GM12892 (cell line): ENCODE measurements around the gene OCA2.
"Not testable (repeated sequence)": the region's sequence is repeated elsewhere in the genome, so short reads cannot be mapped to it uniquely, and the experiment has no call there.

ENCODE experiments used
- DNase-seq: peaks from one replicate; pipeline ENCODE4 v3.0.0; 2011; ENCODE audit not compliant: insufficient read length
- FAIRE-seq: peaks from 2 replicates; lab custom pipeline; 2011; peaks lifted over from hg19 to GRCh38; lab: Jason Lieb, UNC
- POLR2A ChIP-seq: IDR thresholded peaks from 2 replicates; pipeline ENCODE4 v1.6.1; 2011; ENCODE audit warnings: low read depth, low read length, control low read depth
- POLR2AphosphoS5 ChIP-seq: IDR thresholded peaks from 2 replicates; pipeline ENCODE4 v1.6.1; 2011; ENCODE audit warnings: low read depth, low read length, control low read depth
- TAF1 ChIP-seq: IDR thresholded peaks from 2 replicates; pipeline ENCODE4 v1.6.1; 2011; ENCODE audit warnings: low read depth, mild to moderate bottlenecking, control low read depth, low read length, borderline replicate concordance

The OCA2 gene

DNA sequence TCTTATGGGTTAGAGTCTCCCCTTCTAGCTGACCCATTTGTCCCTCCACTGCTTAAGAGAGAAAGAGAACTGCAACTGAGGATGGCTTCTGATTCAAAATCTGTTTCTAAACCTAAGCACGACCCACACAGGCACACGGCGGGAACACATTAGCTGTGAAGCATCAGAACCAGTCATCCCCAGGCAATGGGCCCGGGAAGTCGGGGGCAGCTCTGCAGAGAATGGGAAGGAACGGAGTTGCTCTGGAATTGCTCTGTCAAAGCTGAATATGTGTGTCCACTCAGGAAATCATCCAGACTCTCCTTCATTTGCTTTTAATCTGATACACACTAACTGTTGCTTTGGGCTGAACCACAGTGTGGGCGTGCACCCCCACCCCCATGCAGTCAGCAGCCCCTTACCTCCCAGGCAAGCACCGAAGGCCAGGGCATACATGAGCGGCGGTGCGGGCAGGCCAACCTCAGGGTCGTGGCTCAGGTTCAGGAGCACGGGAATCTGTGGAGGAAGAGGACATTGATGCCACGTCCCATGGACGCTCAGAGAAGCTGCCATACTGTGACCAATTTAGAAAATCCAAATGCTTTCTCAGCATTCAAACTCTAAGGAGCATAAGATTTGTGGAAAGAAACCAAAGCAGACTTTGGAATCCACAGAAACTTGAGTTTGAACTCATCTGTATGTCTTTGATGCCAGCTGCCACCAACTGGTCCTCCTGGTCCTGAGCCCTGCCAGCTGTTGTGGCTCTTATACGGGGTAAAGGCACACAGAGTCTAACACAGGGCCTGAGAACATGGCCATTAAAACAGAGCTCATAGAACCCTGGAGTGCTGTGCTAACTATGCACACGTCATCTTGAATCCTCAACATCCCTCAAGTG lies 247.9 kb downstream of the OCA2 start:
- FAIRE-seq (no peak), DNase-seq (no peak)
- TF ChIP-seq POLR2A: no peak
- TF ChIP-seq POLR2AphosphoS5: no peak
- TF ChIP-seq TAF1: no peak

GRCh38 chr15:27850050-27850449 lies 249.1 kb downstream of the OCA2 start:
- FAIRE-seq (no peak), DNase-seq (no peak)
- TF ChIP-seq POLR2A (no peak), POLR2AphosphoS5 (no peak), TAF1 (no peak)

- not testable (repeated sequence) for DNase-seq, FAIRE-seq
Observed at GRCh38 chr15:27848936-27849335, 250.2 kb downstream of the OCA2 start.

GRCh38 chr15:27847775-27848710 lies 251.1 kb downstream of the OCA2 start:
- no peak for FAIRE-seq
- no peak for TF ChIP-seq POLR2AphosphoS5
- TF ChIP-seq TAF1: no peak
- no peak for DNase-seq

GRCh38 chr15:27846722-27847395 lies 252.3 kb downstream of the OCA2 start:
- DNase-seq (no peak), FAIRE-seq (no peak)
- TF ChIP-seq POLR2A (no peak), POLR2AphosphoS5 (no peak), TAF1 (no peak)

DNA sequence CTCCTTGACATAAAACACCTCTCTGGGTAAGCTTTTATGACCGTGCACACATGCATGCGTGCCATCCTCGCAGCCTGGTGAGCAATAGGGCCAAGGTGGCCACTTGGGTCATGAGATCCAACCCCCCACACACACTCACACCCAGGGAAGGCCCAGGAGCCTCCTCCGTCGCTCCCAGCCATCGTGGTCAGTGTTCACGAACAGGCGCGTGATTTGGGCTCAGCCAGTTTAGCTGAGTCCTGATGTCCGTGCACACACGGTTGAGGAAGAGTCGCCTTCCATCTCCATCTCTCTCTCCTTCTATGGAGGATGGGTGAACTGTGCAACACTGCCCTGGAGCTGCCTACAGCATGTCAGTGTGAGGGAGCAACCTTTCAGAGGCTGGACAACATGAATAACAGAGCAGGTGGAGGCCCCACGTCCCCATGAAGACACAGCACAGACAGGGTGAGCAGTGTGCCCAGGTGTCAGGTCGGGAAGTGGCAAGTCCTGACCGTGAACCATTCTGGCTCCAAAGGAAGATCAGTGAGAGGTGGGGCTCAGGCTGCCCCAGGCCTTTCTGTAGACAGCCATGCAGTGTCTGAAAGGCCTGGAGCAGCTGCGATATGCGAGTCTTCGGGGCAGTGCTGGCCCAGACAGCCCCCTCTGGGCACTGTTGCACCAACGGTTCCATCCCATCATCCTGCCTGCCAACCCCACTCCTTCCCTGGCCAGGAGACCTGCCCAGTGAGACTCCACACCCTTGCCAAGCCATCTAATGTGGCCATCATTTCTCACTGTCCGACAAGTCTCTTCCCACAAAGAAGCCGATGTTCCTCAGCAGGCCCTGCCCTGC lies 253.4 kb downstream of the OCA2 start:
- FAIRE-seq (no peak), DNase-seq (no peak)
- TF ChIP-seq POLR2A: no peak
- TF ChIP-seq POLR2AphosphoS5: no peak
- TF ChIP-seq TAF1: no peak

DNA sequence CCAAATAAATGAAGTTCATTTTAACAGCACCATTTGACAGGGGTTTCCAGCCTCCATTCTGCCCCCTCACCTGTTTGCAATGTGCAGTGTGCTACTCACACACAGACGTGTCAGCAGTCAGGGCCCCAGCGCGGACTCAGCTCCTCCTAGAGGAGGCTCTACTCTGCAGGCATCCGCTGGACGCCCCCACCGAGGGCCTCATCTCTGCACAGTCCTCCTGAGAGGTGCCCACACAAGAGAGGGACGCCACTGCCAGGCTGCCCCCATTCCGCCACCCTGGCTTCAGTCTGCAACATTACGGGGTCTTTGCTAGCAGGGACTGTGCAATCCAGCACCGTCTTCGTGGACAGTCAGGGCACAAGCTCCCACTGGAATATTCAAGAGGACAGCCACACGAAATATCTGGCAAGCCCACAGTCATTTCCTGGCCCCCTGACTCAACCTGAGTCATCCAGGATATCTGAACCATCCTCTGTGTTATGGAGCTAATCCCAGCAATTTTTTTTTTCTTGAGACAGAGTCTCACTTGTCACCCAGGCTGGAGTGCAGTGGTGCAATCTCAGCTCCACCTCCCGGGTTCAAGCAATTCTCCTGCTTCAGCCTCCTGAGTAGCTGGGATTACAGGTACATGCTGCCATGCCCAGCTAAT lies 255.0 kb downstream of the OCA2 start:
- TF ChIP-seq POLR2A (no peak), POLR2AphosphoS5 (no peak), TAF1 (no peak)
- FAIRE-seq (no peak), DNase-seq (no peak)

DNA sequence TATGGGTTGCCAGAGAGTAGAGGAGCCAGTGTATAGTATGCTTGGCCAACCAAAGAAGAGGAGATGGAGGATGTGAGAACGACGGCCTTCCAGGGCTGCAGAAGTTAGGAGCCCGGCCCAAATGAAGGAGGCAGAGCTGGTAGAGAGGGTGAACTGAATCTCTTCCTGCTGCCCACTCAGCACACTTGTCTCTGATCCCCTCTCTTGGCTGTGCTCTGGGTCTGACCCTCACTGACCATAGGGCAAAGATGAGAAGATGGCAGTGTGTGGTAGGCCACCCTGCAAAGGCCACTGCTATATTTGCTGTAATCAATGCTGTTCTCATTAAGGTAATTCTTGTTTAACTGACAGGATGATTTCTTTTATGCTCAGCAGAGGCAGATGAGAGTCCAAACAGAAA lies 256.0 kb downstream of the OCA2 start:
- TF ChIP-seq POLR2AphosphoS5 (no peak), POLR2A (no peak), TAF1 (no peak)
- DNase-seq: no peak
- no peak for FAIRE-seq

DNA sequence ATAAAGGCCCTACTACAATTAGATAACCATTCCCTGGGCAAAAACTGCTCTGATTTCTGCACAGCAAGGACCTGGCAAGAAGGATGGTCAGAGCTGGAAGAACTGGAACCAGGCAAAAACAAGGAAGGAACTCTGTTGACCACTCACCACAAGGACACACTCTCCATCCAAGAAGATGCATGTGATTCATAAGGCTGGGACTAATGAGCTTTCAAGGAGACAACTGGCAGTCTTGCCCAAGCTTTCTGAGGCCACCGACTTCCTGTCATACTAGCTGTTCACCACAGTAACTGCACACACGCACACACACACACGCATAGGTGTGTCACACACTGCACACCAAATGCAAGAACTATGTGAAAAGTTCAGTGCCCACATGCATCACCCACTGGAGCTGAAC lies 256.6 kb downstream of the OCA2 start:
- TF ChIP-seq TAF1 (no peak), POLR2AphosphoS5 (no peak), POLR2A (no peak)
- DNase-seq (no peak), FAIRE-seq (no peak)

DNA sequence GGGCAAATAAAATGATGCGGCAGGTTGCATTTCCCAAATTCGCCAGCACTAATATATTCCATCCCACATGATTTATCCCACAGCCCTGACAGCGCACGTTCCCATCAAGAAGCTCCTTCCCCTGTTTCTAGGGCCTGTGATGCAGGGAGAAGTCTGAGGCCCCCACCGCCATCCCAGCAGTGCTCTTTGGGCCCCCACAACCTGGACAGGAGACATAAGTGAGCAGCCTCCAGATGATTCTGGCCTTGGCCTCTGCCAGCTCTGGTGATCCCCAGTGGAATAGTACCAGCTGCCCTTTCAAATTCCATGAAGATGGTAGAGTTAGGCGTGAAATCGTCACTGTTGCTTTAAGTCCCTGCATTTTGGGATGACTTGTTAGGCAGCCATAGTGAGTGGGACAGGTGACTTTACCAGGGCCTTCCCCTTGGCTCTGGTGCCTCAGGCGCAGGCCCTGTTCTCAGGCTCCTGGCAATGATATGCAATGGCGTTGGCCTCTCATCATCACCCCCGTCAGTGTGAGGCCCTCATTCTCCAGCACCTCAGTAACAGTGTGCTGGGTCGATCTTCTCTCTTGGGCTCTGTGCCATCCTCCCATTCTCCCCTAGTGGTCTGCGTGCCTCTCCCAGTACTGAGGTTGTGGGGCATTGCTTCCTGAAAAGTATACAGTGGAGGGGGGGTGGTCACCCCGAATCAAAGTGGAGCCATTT lies 263.7 kb downstream of the OCA2 start:
- TF ChIP-seq POLR2AphosphoS5 (no peak), POLR2A (no peak), TAF1 (no peak)
- FAIRE-seq (no peak), DNase-seq (no peak)
